Psoas muscle (tissue), 8 donors: ENCODE results near the gene NPB. TPM values are rescaled to one million over a fixed set of nuclear protein-coding genes. Genes with fewer than 3 reads are reported as not detected.

ENCODE experiments used
- ATAC-seq, 4 donors: fragments of 200-7000 bp; cut with Tn5 transposase; one replicate each; pipeline ENCODE4 v1.9.1; 2020; ENCODE audit warnings: moderate library complexity in 3 of 4, mild to moderate bottlenecking in 2 of 4
- DNase-seq, 2 donors: peaks; one replicate each; pipeline ENCODE4 v3.0.0-alpha.2; 2020
- H3K27ac ChIP-seq: fragments of 200-600 bp; one replicate; pipeline ENCODE4 v1.8.0; 2022
- H3K27me3 ChIP-seq, 3 donors: fragments of 200-600 bp in 1 of 3; one replicate each; pipeline versions ENCODE4 v1.6.1 to v1.8.0; 2013 to 2022; ENCODE audit warnings: low read length in 2 of 3, mild to moderate bottlenecking in 2 of 3, moderate library complexity in 1 of 3; ENCODE audit not compliant: insufficient read depth in 3 of 3
- H3K36me3 ChIP-seq, 2 donors: fragments of 200-600 bp in 1 of 2; one replicate each; pipeline versions ENCODE4 v1.6.1 to v1.8.0; 2013 to 2022; ENCODE audit warnings: low read depth in 1 of 2, mild to moderate bottlenecking in 1 of 2, moderate library complexity in 1 of 2; ENCODE audit not compliant: insufficient read depth in 1 of 2
- H3K4me1 ChIP-seq: fragments of 200-600 bp; one replicate; pipeline ENCODE4 v1.8.0; 2022
- H3K4me3 ChIP-seq: fragments of 200-600 bp; one replicate; pipeline ENCODE4 v1.8.0; 2022; ENCODE audit warnings: mild to moderate bottlenecking
- H3K9me3 ChIP-seq: fragments of 200-600 bp; one replicate; pipeline ENCODE4 v1.8.0; 2022
- WGBS, 3 donors: extraction: QIAGEN DNeasy Blood & Tissue Kit; methylation state at CpG; one replicate each; pipeline versions ENCODE4 v1.1.6 to v1.1.7; 2013; 5-methylcytosine and 5-hydroxymethylcytosine counted together
- intact Hi-C, 2 donors: fragments of 100-400 bp; cut with DNase I; formaldehyde crosslinking; loops; one replicate each; pipeline versions ENCODE4 v1.11.0 to v1.14.2; 2022
- polyA plus RNA-seq, 3 donors: library from polyadenylated mRNA; stranded (reverse); fragments of 200-250 nt; gene quantifications; one replicate each; pipeline ENCODE4 v1.2.3, GENCODE V29; 2013
- total RNA-seq, 4 donors: library from RNA; stranded (reverse); fragmentation: NEBNext Ultra II Directional in 2 of 4; extraction: Animal tissue kit (Norgen Biotek cat#: 25700) in 2 of 4; gene quantifications; one replicate each; pipeline versions ENCODE4 v1.2.1 to v1.2.4, GENCODE V29; 2021 to 2023
- TF ChIP-seq, protein P1 (sequence below): fragments of 200-600 bp; IDR thresholded peaks from one replicate; pipeline ENCODE4 v1.8.0; 2022; ENCODE audit warnings: antibody characterized with exemption
- donor health status: healthy with polysubstance abuse.
- donor health status: DM: no; HTN: no; CAD: no; lungs with moderate emphysema.
- donor health status: Bipolar disorder and iron deficiency.
- donor health status: healthy.
- donor health status: DM: yes; HTN: yes; CAD: no.
- donor health status: DM: no; HTN: no; CAD: no.
- donor health status: DM: no; HTN: no; CAD: no.
- donor health status: DM: yes; HTN: yes; CAD: no.

NPB gene
- total and polyA plus RNA-seq, 7 donors: 0.42 to 2.9 (median 0.73) TPM

GRCh38 chr17:81918832-81919545, 17.0 kb downstream of the NPB start:
- no peak for DNase-seq
- Histone ChIP-seq H3K9me3 (no peaks in the 10 kb centered on the region), H3K4me3 (peak overlapping the region; percentile 76), H3K27me3 (no peaks in the 10 kb centered on the region), H3K36me3 (peaks cover 5 to 60% of the 10 kb centered on the region in 2 donors), H3K27ac (peak overlapping the region; percentile 81), H3K4me1 (peaks cover 66% of the 10 kb centered on the region)
- no peak for ATAC-seq
- 62 to 83% (median 69%) methylated on average over 15 of the region's 15 CpGs for WGBS, 3 donors
- intact Hi-C loops: no loop called here
- TF ChIP-seq, protein P1, sequence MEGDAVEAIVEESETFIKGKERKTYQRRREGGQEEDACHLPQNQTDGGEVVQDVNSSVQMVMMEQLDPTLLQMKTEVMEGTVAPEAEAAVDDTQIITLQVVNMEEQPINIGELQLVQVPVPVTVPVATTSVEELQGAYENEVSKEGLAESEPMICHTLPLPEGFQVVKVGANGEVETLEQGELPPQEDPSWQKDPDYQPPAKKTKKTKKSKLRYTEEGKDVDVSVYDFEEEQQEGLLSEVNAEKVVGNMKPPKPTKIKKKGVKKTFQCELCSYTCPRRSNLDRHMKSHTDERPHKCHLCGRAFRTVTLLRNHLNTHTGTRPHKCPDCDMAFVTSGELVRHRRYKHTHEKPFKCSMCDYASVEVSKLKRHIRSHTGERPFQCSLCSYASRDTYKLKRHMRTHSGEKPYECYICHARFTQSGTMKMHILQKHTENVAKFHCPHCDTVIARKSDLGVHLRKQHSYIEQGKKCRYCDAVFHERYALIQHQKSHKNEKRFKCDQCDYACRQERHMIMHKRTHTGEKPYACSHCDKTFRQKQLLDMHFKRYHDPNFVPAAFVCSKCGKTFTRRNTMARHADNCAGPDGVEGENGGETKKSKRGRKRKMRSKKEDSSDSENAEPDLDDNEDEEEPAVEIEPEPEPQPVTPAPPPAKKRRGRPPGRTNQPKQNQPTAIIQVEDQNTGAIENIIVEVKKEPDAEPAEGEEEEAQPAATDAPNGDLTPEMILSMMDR: no peak

GRCh38 chr17:81920612-81921536, 18.8 kb downstream of the NPB start:
- H3K36me3 ChIP-seq: peaks cover 0 to 41% of the 10 kb centered on the region in 2 donors
- H3K4me3 ChIP-seq: peak overlapping the region; percentile 76
- TF ChIP-seq, protein P1: no peak
- no peaks in the 10 kb centered on the region for H3K27me3 ChIP-seq
- peaks cover 83% of the 10 kb centered on the region for H3K4me1 ChIP-seq
- no peaks in the 10 kb centered on the region for H3K9me3 ChIP-seq
- DNase-seq (no peak), ATAC-seq (no peak)
- 75 to 84% (median 77%) methylated on average over 28 to 33 of the region's 33 CpGs for WGBS, 3 donors
- intact Hi-C loops: loop anchor here in 1 of 2 donors (5.0 kb wide), 1 partner anchor 49 kb away; the partner anchor contains the start of gene ARHGDIA
- peak overlapping the region; percentile 81 for H3K27ac ChIP-seq

DNA sequence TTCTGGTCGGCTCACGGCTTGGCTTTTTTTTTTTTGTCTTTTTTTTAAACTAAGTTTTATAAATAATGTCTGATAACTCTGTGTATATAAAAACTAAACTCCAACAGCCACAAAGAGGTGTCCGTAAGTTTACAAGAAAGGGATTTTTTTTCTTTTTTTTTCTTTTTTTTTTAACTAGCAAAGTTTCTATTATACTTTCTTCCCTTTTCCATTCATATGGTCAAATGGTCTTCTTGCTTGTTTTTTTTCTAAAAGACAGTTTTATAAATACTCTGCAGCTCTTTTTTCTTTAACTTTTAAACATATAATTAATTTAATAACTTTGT, 19.5 kb downstream of the NPB start:
- 84 to 93% (median 87%) methylated on average over 3 of the region's 3 CpGs for WGBS, 3 donors

GRCh38 chr17:81921996-81922565, 20.0 kb downstream of the NPB start:
- DNase-seq: no peak
- intact Hi-C loops: loop anchor here in 1 of 2 donors (5.0 kb wide), 1 partner anchor 50 kb away; the partner anchor contains the start of gene ARHGDIA

More for the DNA sequence above, 19.5 kb downstream of the NPB start:
- TF ChIP-seq, protein P1: no peak
- DNase-seq: no peak
- no peak for ATAC-seq
- H3K4me3 ChIP-seq: peak overlapping the region; percentile 76
- no peaks in the 10 kb centered on the region for H3K9me3 ChIP-seq
- peaks cover 83% of the 10 kb centered on the region for H3K4me1 ChIP-seq
- H3K27ac ChIP-seq: peak overlapping the region; percentile 81
- H3K36me3 ChIP-seq: peaks cover 0 to 40% of the 10 kb centered on the region in 2 donors
- intact Hi-C loops: loop anchor here in 1 of 2 donors (5.0 kb wide), 1 partner anchor 49 kb away; the partner anchor contains the start of gene ARHGDIA
- no peaks in the 10 kb centered on the region for H3K27me3 ChIP-seq

More at GRCh38 chr17:81921996-81922565, 20.0 kb downstream of the NPB start:
- Histone ChIP-seq H3K4me3 (peak overlapping the region; percentile 76), H3K27ac (peak overlapping the region; percentile 81), H3K27me3 (no peaks in the 10 kb centered on the region), H3K9me3 (no peaks in the 10 kb centered on the region), H3K4me1 (peaks cover 77% of the 10 kb centered on the region), H3K36me3 (peaks cover 0 to 40% of the 10 kb centered on the region in 2 donors)
- no peak for ATAC-seq
- TF ChIP-seq, protein P1: no peak
- WGBS, 3 donors: 91 to 92% (median 91%) methylated on average over 23 of the region's 23 CpGs
